ENCODE results near the gene COIL.

The COIL gene

GRCh38 chr17:56893503-56893902 lies 67.3 kb downstream of the COIL start:
- in situ Hi-C loops (cut with HindIII; ENCODE audit: low sequenced_read_pairs) = no loop called here
- no peak for DNase-seq (ENCODE audit: low read depth)
- TF ChIP-seq CTCF (IDR thresholded peaks at IDR 0.05; ENCODE audit: low read depth, low read length, missing control alignments) = no peak
- H3K4me3 ChIP-seq (ENCODE audit: low read depth, low read length) = no peak overlapping the region

- no peak for DNase-seq (ENCODE audit: low read depth)
- no peak for TF ChIP-seq CTCF (IDR thresholded peaks at IDR 0.05; ENCODE audit: low read depth, low read length, missing control alignments)
- in situ Hi-C loops (cut with HindIII; ENCODE audit: low sequenced_read_pairs) = no loop called here
- H3K4me3 ChIP-seq (ENCODE audit: low read depth, low read length) = no peak overlapping the region
These were observed 68.5 kb downstream of the COIL start for GRCh38 chr17:56892333-56892732.

GRCh38 chr17:56891751-56892150 lies 69.1 kb downstream of the COIL start:
- in situ Hi-C loops (cut with HindIII; ENCODE audit: low sequenced_read_pairs) = no loop called here
- H3K4me3 ChIP-seq (ENCODE audit: low read depth, low read length) = no peak overlapping the region
- no peak for DNase-seq (ENCODE audit: low read depth)
- TF ChIP-seq CTCF (IDR thresholded peaks at IDR 0.05; ENCODE audit: low read depth, low read length, missing control alignments) = peak; percentile 25

GRCh38 chr17:56890906-56891674 lies 69.8 kb downstream of the COIL start:
- no peak overlapping the region for H3K4me3 ChIP-seq (ENCODE audit: low read depth, low read length)
- TF ChIP-seq CTCF (IDR thresholded peaks at IDR 0.05; ENCODE audit: low read depth, low read length, missing control alignments) = no peak
- no peak for DNase-seq (ENCODE audit: low read depth)
- in situ Hi-C loops (cut with HindIII; ENCODE audit: low sequenced_read_pairs) = no loop called here

- no peak for TF ChIP-seq CTCF (IDR thresholded peaks at IDR 0.05; ENCODE audit: low read depth, low read length, missing control alignments)
- H3K4me3 ChIP-seq (ENCODE audit: low read depth, low read length) = no peak overlapping the region
- DNase-seq (ENCODE audit: low read depth) = no peak
- in situ Hi-C loops (cut with HindIII; ENCODE audit: low sequenced_read_pairs) = no loop called here
These were observed 70.5 kb downstream of the COIL start for GRCh38 chr17:56890390-56890789.
